Measurements from ENCODE around the gene EGFL7. TPM values are rescaled to one million over a fixed set of nuclear protein-coding genes. Genes with fewer than 3 reads are reported as not detected.

Gene EGFL7
- total RNA-seq, 6 experiments from 2014 or later, result 26.7 to 54.2 (median 45.8) TPM

GRCh38 chr9:136684799-136685198, 22.1 kb downstream of the EGFL7 start:
- Histone ChIP-seq H3K27ac (no peak overlapping the region), H3K27me3 (no peaks in the 10 kb centered on the region), H3K4me3 (peak overlapping the region in 1 of 3 donors; percentile 97), H3K36me3 (no peaks in the 10 kb centered on the region), H3K9me3 (no peaks in the 10 kb centered on the region), H3K4me1 (peaks cover 0 to 84% (median 40%) of the 10 kb centered on the region in 4 donors)
- 60% methylated on average over 3 of the region's 15 CpGs for WGBS (ENCODE audit: insufficient coverage, low coverage, low lambda C conversion rate, missing lambda C conversion rate)
- intact Hi-C loops (cut with DNase I), result no loop called here
- TF ChIP-seq CTCF (IDR thresholded peaks at IDR 0.05) (no peak), POLR2A (IDR thresholded peaks at IDR 0.05) (no peak)
- DNase-seq (peak in 2 of 3 donors; percentile 19 to 52), ATAC-seq (no peak)

- H3K27me3 ChIP-seq, result no peaks in the 10 kb centered on the region
- 13% methylated on average over 1 of the region's 7 CpGs for WGBS (ENCODE audit: insufficient coverage, low coverage, low lambda C conversion rate, missing lambda C conversion rate)
- peaks cover 0 to 84% (median 41%) of the 10 kb centered on the region in 4 donors for H3K4me1 ChIP-seq
- H3K9me3 ChIP-seq, result no peaks in the 10 kb centered on the region
- ATAC-seq (no peak), DNase-seq (peak in 2 of 3 donors; percentile 27 to 55)
- H3K4me3 ChIP-seq, result peak overlapping the region; percentile 94 to 97 (median 95)
- no peaks in the 10 kb centered on the region for H3K36me3 ChIP-seq
- TF ChIP-seq POLR2A (IDR thresholded peaks at IDR 0.05) (no peak), CTCF (IDR thresholded peaks at IDR 0.05) (no peak)
- intact Hi-C loops (cut with DNase I), result no loop called here
- no peak overlapping the region for H3K27ac ChIP-seq
Observed at GRCh38 chr9:136685216-136685615, 22.5 kb downstream of the EGFL7 start.

- Histone ChIP-seq H3K4me1 (peaks cover 0 to 84% (median 42%) of the 10 kb centered on the region in 4 donors), H3K27ac (peak overlapping the region; percentile 65 to 78 (median 74)), H3K27me3 (no peaks in the 10 kb centered on the region), H3K9me3 (no peaks in the 10 kb centered on the region), H3K4me3 (peak overlapping the region; percentile 94 to 97 (median 95)), H3K36me3 (no peaks in the 10 kb centered on the region)
- 20% methylated on average over 4 of the region's 19 CpGs for WGBS (ENCODE audit: insufficient coverage, low coverage, low lambda C conversion rate, missing lambda C conversion rate)
- DNase-seq (peak in 2 of 3 donors; percentile 50 to 71), ATAC-seq (no peak)
- intact Hi-C loops (cut with DNase I), result no loop called here
- TF ChIP-seq CTCF (IDR thresholded peaks at IDR 0.05), result no peak
- no peak for TF ChIP-seq POLR2A (IDR thresholded peaks at IDR 0.05)
Observed at GRCh38 chr9:136685790-136686533, 23.2 kb downstream of the EGFL7 start.

- Histone ChIP-seq H3K36me3 (no peaks in the 10 kb centered on the region), H3K27me3 (no peaks in the 10 kb centered on the region), H3K9me3 (no peaks in the 10 kb centered on the region), H3K4me1 (peaks cover 0 to 84% (median 42%) of the 10 kb centered on the region in 4 donors), H3K27ac (peak overlapping the region; percentile 65 to 78 (median 74)), H3K4me3 (peak overlapping the region; percentile 94 to 97 (median 95))
- no peak for ATAC-seq
- no CpG with 5 or more reads among the region's 20 CpGs for WGBS (ENCODE audit: insufficient coverage, low coverage, low lambda C conversion rate, missing lambda C conversion rate)
- intact Hi-C loops (cut with DNase I), result no loop called here
- TF ChIP-seq POLR2A (IDR thresholded peaks at IDR 0.05) (no peak), CTCF (IDR thresholded peaks at IDR 0.05) (no peak)
- DNase-seq, result peak in 1 of 3 donors; percentile 70
Observed at GRCh38 chr9:136686534-136686793, 23.7 kb downstream of the EGFL7 start.

All from right lobe of liver (tissue), 6 donors.